Endodermal cell (in vitro differentiated cells): ENCODE data around the gene PHAX. TPM values are rescaled to one million over a fixed set of nuclear protein-coding genes. Genes with fewer than 3 reads are reported as not detected.
"Not testable (repeated sequence)": the region's sequence is repeated elsewhere in the genome, so short reads cannot be mapped to it uniquely, and the experiment has no call there.

Experiments
- DNase-seq: peaks from one replicate; pipeline ENCODE4 v3.0.0-alpha.2; 2017
- H3K27ac ChIP-seq: 2 replicates; pipeline ENCODE4 v1.5.1; 2013; ENCODE audit warnings: mild to moderate bottlenecking, low read depth, low read length, moderate library complexity
- H3K27me3 ChIP-seq: 2 replicates; pipeline ENCODE4 v1.6.1; 2013; ENCODE audit warnings: mild to moderate bottlenecking, low read length, moderate library complexity; ENCODE audit not compliant: insufficient read depth, control insufficient read depth, poor library complexity, severe bottlenecking
- H3K36me3 ChIP-seq: 2 replicates; pipeline ENCODE4 v1.7.0; 2013; ENCODE audit warnings: mild to moderate bottlenecking, low read length, moderate library complexity; ENCODE audit not compliant: control insufficient read depth, insufficient read depth
- H3K4me1 ChIP-seq: one replicate; pipeline ENCODE4 v1.7.0; 2013; ENCODE audit warnings: low read length; ENCODE audit not compliant: control insufficient read depth, insufficient read depth
- H3K4me3 ChIP-seq: 2 replicates; pipeline ENCODE4 v1.5.1; 2013; ENCODE audit warnings: mild to moderate bottlenecking, low read length, moderate library complexity
- H3K9ac ChIP-seq: 2 replicates; pipeline ENCODE4 v1.6.1; 2013; ENCODE audit warnings: mild to moderate bottlenecking, low read length, moderate library complexity; ENCODE audit not compliant: poor library complexity, severe bottlenecking; ENCODE audit errors: extremely low read depth
- H3K9me3 ChIP-seq: 2 replicates; pipeline ENCODE4 v1.6.1; 2013; ENCODE audit warnings: mild to moderate bottlenecking, low read length, moderate library complexity; ENCODE audit not compliant: control insufficient read depth
- H3K27ac Mint-ChIP-seq: 2 replicates; pipeline ENCODE4 v1.8.0; 2020; ENCODE audit warnings: mixed read lengths
- H3K27me3 Mint-ChIP-seq: 2 replicates; pipeline ENCODE4 v1.8.0; 2021; ENCODE audit warnings: mild to moderate bottlenecking, mixed read lengths; ENCODE audit not compliant: insufficient read depth
- H3K36me3 Mint-ChIP-seq: 2 replicates; pipeline ENCODE4 v1.8.0; 2020; ENCODE audit warnings: low read depth, mixed read lengths
- H3K4me1 Mint-ChIP-seq: 2 replicates; pipeline ENCODE4 v1.8.0; 2020; ENCODE audit warnings: mixed read lengths
- H3K4me3 Mint-ChIP-seq: 2 replicates; pipeline ENCODE4 v1.8.0; 2020; ENCODE audit warnings: mild to moderate bottlenecking, moderate library complexity, mixed read lengths
- H3K9me3 Mint-ChIP-seq: 2 replicates; pipeline ENCODE4 v1.8.0; 2020; ENCODE audit warnings: mild to moderate bottlenecking, mixed read lengths
- CTCF ChIP-seq: fragments of 200-600 bp; sonication (generic); conservative IDR thresholded peaks from 2 replicates; pipeline ENCODE4 v1.5.0; 2021; ENCODE audit warnings: antibody characterized with exemption, mild to moderate bottlenecking
- WGBS, 2 experiments: methylation state at CpG; one replicate each; pipeline versions ENCODE4 v1.1.5 to v1.1.7; 2013; ENCODE audit warnings: missing lambda C conversion rate in 2 of 2, mixed read lengths in 1 of 2; ENCODE audit not compliant: insufficient coverage in 1 of 2, insufficient read length in 1 of 2; 5-methylcytosine and 5-hydroxymethylcytosine counted together
- total RNA-seq, 2 donors: library from RNA; stranded (reverse); fragmentation: NEBNext Ultra II Directional in 1 of 2; extraction: Animal tissue kit (Norgen Biotek cat#: 25700) in 1 of 2; gene quantifications; 2 replicates in 1 of 2; 3 replicates in 1 of 2; pipeline ENCODE4 v1.2.1, GENCODE V29; 2021

The PHAX gene
- total RNA-seq, 2 donors from 2014 or later = 49.9 to 54.1 TPM

DNA sequence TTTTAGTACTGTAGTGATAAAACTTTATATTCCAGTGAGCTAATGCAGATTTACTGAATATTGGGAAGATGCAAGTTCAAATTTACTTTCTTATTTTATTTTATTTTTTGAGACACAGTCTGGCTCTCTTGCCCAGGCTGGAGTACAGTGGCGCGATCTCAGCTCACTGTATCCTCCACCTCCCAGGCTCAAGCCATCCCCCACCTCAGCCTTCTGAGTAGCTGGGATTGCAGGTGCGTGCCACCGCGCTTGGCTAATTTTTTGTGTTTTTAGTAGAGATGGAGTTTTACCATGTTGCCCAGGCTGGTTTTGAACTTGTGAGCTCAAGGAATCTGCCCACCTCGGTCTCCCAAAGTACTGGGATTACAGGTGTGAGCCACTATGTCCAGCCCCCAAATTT is 9.9 kb downstream of the PHAX start:
- TF ChIP-seq CTCF = no peak
- Mint-ChIP-seq H3K4me1 (peaks cover 4% of the 10 kb centered on the region), H3K36me3 (peaks cover 73% of the 10 kb centered on the region), H3K27me3 (no peaks in the 10 kb centered on the region), H3K9me3 (no peaks in the 10 kb centered on the region), H3K4me3 (no peak overlapping the region), H3K27ac (no peak overlapping the region)
- no peak for DNase-seq
- Histone ChIP-seq H3K4me1 (no peaks in the 10 kb centered on the region), H3K27me3 (no peaks in the 10 kb centered on the region), H3K9me3 (no peaks in the 10 kb centered on the region), H3K27ac (no peak overlapping the region), H3K36me3 (peaks cover 87% of the 10 kb centered on the region), H3K4me3 (no peak overlapping the region), H3K9ac (no peak overlapping the region)
- WGBS, 2 experiments = 92 to 94% methylated on average over 2 to 6 of the region's 6 CpGs

DNA sequence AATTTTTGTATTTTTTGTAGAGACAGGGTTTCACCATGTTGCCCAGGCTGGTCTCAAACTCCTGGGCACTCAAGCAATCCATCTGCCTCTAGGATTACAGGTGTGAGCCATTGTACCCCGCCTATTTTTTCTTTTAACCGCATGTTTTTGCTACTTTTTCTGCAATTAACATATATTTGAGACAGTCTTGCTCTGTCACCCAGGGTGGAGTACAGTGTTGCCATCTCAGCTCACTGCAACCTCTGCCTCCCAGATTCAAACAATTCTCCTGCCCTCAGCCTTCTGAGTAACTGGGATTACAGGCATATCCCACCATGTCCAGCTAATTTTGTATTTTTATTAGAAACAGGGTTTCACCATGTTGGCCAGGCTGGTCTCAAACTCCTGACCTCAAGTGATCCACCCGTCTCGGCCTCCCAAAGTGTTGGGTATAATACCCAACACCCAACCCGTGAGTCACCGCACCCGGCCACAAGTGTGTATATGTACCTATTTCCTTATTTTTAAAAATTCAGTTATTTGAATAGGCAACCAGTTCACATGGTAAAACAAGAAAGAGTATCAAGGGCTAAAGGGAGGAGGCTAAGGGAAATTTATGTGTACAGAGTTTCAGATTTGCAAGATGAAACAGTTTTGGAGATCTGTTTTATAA is 13.3 kb downstream of the PHAX start:
- H3K9me3 ChIP-seq = no peaks in the 10 kb centered on the region
- peaks cover 63% of the 10 kb centered on the region for H3K36me3 Mint-ChIP-seq
- 97 to 98% methylated on average over 4 to 7 of the region's 7 CpGs for WGBS, 2 experiments
- no peaks in the 10 kb centered on the region for H3K4me1 ChIP-seq
- H3K27ac Mint-ChIP-seq = no peak overlapping the region
- H3K4me3 ChIP-seq = no peak overlapping the region
- no peak for TF ChIP-seq CTCF
- no peak overlapping the region for H3K9ac ChIP-seq
- H3K27me3 ChIP-seq = no peaks in the 10 kb centered on the region
- H3K27ac ChIP-seq = no peak overlapping the region
- peaks cover 81% of the 10 kb centered on the region for H3K36me3 ChIP-seq
- DNase-seq = no peak
- H3K4me1 Mint-ChIP-seq = no peaks in the 10 kb centered on the region
- no peaks in the 10 kb centered on the region for H3K27me3 Mint-ChIP-seq
- no peaks in the 10 kb centered on the region for H3K9me3 Mint-ChIP-seq
- no peak overlapping the region for H3K4me3 Mint-ChIP-seq

GRCh38 chr5:126615286-126615685 is 14.5 kb downstream of the PHAX start:
- no peaks in the 10 kb centered on the region for H3K4me1 Mint-ChIP-seq
- Histone ChIP-seq H3K27ac (no peak overlapping the region), H3K9ac (no peak overlapping the region), H3K36me3 (peaks cover 81% of the 10 kb centered on the region), H3K27me3 (no peaks in the 10 kb centered on the region), H3K9me3 (no peaks in the 10 kb centered on the region), H3K4me1 (no peaks in the 10 kb centered on the region), H3K4me3 (no peak overlapping the region)
- H3K4me3 Mint-ChIP-seq = no peak overlapping the region
- DNase-seq = no peak
- TF ChIP-seq CTCF = no peak
- peaks cover 67% of the 10 kb centered on the region for H3K36me3 Mint-ChIP-seq
- no peaks in the 10 kb centered on the region for H3K9me3 Mint-ChIP-seq
- no peaks in the 10 kb centered on the region for H3K27me3 Mint-ChIP-seq
- WGBS, 2 experiments = 93 to 95% methylated on average over 3 to 4 of the region's 4 CpGs
- H3K27ac Mint-ChIP-seq = no peak overlapping the region

DNA sequence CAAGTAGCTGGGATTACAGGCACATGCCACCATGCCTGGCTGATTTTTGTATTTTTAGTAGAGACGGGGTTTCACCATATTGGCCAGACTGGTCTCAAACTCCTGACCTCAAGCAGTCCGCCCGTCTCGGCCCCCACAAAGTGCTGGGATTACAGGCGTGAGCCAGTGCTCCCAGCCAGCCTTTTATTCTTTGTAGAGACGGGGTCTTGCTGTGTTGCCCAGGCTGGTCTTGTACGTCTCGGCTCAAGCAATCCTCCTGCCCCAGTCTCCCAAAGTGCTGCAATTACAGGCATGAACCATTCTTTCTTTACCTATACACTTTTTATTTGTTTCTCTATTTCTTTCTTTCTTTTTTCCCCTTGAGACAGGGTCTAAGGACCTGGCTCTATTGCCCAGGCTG is 16.9 kb downstream of the PHAX start:
- not testable (repeated sequence) for H3K27me3 ChIP-seq, H3K4me1 ChIP-seq, H3K9me3 Mint-ChIP-seq, H3K9ac ChIP-seq, H3K27ac ChIP-seq, H3K4me3 Mint-ChIP-seq, H3K4me1 Mint-ChIP-seq, H3K27ac Mint-ChIP-seq, H3K27me3 Mint-ChIP-seq, H3K9me3 ChIP-seq, H3K4me3 ChIP-seq, DNase-seq
- 96 to 97% methylated on average over 8 of the region's 8 CpGs for WGBS, 2 experiments
- H3K36me3 ChIP-seq = peaks cover 80% of the 10 kb centered on the region
- peaks cover 65% of the 10 kb centered on the region for H3K36me3 Mint-ChIP-seq
